ENCODE measurements around the gene LDAH.

DNA sequence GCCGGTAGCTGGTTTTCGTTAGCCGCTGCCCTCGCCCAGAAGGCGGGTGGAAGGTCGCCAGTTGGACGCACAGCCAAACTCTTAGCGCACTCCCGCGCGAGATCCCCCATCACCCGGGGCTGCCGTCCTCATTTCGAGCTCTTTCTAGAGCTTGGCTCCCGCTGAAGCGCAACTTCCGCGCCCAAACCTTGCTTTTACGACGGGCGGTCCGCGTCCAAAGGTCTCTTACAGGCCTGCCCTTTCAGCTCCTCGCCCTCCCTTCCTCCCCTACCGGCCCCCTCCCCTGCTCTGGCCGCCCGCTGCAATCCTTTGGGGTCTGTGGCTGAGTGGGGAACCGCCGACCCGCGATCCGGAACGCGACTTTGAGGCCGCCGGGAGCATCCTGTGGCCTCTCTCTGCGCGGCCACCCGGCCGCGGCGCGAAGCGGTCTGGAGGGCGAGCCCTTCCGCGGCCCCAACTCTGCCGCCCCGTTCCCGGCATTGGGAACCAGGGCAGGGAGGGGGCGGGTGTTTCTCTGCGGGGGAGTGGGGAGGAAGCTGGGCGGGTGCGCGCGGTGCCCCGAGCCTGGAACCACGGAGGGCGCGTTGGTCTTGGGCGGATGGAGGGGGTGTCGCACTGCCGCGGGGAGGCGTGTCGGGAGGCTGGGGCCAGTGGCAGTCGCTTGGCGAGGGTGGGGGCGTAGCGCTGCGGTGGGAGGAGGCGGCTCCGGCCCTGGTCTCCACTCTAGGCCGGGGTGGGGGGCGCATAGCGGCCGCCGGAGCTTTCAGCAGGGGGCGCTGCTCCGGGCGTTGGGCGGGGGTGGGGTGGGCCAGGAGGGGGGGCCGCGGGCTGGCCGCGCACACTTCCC, 156.4 kb downstream of the LDAH start, which contains the start of gene GDF7:
- TF ChIP-seq, protein P1, sequence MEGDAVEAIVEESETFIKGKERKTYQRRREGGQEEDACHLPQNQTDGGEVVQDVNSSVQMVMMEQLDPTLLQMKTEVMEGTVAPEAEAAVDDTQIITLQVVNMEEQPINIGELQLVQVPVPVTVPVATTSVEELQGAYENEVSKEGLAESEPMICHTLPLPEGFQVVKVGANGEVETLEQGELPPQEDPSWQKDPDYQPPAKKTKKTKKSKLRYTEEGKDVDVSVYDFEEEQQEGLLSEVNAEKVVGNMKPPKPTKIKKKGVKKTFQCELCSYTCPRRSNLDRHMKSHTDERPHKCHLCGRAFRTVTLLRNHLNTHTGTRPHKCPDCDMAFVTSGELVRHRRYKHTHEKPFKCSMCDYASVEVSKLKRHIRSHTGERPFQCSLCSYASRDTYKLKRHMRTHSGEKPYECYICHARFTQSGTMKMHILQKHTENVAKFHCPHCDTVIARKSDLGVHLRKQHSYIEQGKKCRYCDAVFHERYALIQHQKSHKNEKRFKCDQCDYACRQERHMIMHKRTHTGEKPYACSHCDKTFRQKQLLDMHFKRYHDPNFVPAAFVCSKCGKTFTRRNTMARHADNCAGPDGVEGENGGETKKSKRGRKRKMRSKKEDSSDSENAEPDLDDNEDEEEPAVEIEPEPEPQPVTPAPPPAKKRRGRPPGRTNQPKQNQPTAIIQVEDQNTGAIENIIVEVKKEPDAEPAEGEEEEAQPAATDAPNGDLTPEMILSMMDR (conservative IDR thresholded peaks at IDR 0.05), result no peak; the same call in 1 of the 2 replicates
- TF ChIP-seq ZFX (IDR thresholded peaks at IDR 0.05), result no peak
